Measurements from ENCODE around the gene SLC12A4.
"Not testable (repeated sequence)": the region's sequence is repeated elsewhere in the genome, so short reads cannot be mapped to it uniquely, and the experiment has no call there.

The SLC12A4 gene

DNA sequence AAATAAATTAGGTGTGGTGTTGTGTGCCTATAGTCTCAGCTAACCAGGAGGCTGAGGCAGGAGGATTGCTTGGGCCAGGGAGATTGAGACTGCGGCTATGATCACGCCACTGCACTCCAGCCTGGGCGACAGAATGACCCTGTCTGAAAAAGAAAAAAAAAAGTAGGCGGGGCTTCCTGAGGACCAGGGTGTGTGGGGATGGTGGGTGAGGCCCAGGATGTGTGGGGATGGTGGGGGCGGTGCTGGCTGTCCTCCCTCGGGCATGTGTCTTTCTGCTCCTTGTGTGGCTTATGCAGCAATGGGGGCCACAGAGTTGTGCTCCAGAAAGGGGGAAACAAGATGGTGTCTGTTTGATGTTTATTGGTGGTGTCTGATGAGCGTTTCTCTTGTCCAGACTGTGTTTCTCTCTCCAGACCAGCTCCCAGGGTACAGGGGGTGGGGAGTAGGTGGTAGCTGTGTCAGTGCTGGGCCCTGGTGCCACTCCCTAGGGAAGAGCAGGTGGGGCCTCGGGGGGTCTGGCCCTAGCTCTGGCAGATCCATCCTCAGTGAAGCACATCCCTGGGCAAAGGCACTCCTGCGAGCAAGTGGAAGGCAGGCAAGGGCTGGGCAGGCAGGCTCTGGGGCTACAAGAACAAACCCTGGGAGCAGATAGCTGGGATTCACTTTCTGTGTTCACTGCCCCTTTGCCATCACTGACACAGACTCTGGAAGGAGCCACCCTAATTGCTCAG is 26.8 kb downstream of the SLC12A4 start:
- no peak for DNase-seq (ENCODE audit: low read depth)

DNA sequence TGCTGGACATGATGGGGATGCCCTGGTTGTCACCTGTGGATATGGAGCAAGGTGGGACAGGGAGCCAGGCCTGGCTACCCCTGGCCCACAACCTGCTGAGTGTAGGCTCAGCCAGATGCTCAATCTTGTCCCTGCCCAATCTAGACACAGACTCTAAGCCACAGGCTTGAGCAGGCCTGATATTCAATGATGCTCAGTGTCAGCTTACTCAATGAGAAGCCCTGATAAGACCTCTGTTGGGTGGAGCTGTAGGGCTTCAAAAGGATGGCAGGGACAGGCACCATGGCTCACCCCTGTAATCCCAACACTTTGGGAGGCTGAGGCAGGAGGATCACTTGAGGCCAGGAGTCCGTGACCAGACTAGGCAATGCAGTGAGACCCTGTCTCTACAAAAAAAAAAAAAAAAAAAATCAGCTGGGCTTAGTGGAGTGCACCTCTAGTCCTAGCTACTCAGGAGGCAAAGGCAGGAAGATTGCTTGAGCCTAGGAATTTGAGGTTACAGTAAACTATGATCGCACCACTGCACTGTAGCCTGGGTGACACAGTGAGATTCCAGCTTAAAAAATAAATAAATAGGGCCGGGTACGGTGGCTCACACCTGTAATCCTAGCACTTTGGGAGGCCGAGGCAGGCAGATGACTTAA is 27.9 kb downstream of the SLC12A4 start:
- DNase-seq (ENCODE audit: low read depth): no peak

DNA sequence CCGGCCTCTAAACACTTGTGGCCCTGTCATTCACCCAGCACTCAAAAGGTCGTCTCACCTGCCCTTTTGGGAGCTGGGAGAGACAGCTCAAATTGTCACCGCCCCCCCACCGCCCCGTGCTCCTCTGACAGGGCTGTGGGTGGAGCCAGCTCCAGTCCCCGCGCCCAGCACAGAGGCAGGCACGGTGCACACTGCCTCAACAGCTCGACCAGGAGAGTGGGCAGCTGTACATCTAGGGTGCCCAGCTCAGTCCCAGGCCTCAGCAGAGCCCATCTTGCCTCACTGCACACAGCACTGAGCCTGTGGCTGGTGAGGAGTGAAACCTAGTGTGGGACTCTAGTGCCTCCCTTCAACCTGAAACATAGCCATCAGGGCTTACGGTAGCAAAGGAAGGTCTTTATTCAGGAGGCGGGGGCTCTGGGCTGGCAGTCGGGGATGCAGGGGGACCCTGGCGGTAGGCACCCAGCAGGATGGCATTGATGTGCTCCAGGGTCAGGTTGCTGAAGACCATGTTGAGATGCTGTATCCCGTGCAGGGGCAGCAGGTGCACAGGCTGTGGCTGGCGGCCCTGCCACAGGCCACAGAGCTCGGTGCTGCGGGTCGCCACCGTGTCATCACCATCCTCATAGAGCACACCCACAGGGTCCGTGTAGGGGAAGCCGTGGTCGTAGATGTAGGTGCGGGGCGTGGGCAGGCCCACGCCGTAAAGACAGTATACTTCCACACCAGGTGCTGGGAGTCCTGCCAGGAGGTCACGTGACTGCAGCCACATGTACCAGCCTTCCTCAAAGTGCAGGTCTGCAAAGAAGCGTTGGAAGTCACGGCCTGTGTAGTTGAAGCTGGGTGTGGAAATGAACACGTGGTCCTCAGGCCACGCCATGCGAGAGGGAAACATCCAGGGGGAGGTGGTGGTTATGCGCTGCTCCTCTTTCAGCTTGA is 28.7 kb downstream of the SLC12A4 start:
- DNase-seq (ENCODE audit: low read depth): no peak

DNA sequence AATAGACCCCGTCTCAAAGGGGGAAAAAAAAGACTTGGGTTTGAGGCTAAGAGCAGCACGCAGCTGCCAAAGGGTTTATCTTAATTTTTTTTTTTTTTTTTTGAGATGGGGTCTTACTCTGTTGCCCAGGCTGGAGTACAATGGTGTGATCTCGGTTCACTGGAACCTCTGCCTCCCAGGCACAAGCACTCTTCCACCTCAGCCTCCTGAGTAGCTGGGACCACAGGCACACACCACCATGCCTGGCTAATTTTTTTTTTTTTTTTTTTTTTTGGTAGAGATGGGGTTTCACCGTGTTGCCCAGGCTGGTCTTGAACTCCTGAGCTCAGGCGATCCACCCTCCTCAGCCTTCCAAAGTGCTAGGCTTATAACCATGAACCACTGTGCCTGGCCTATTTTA is 30.7 kb downstream of the SLC12A4 start:
- not testable (repeated sequence) for DNase-seq (ENCODE audit: low read depth)

DNA sequence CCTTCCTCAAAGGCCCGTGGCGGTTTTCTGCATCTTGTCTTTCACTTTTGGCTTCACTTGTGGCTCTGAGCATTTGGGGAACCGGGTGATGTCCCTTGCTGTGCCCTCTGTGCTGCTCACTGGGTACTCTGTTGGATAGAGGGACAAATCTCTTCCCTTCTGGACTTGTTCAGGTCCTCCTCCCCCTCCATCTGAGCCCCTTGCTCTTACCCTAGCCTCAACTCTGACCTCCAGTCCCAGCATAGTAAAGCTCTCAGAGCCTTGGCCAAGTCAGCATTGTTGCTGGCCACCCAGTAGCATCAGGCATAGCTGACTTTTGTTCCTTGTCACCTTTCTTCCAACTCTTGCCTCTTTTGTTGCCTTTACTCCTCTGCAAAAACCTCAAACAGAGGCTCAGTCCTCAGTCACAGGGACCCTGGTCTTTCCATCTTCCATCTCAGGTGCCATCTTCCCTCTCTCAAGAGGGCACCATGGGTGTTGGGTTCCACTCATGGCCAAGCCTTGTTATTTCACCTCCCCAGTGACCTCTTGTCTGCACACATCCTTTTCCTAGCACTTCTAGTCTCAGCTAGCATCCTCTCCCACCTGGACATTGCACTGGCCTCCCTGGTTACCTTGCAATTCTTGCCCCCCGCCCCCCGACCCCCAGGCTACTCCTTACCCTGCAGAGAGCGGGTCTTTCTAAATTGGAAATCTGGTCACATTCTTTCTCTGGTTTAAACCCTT is 31.4 kb downstream of the SLC12A4 start:
- peak; percentile 56 for DNase-seq (ENCODE audit: low read depth)

DNA sequence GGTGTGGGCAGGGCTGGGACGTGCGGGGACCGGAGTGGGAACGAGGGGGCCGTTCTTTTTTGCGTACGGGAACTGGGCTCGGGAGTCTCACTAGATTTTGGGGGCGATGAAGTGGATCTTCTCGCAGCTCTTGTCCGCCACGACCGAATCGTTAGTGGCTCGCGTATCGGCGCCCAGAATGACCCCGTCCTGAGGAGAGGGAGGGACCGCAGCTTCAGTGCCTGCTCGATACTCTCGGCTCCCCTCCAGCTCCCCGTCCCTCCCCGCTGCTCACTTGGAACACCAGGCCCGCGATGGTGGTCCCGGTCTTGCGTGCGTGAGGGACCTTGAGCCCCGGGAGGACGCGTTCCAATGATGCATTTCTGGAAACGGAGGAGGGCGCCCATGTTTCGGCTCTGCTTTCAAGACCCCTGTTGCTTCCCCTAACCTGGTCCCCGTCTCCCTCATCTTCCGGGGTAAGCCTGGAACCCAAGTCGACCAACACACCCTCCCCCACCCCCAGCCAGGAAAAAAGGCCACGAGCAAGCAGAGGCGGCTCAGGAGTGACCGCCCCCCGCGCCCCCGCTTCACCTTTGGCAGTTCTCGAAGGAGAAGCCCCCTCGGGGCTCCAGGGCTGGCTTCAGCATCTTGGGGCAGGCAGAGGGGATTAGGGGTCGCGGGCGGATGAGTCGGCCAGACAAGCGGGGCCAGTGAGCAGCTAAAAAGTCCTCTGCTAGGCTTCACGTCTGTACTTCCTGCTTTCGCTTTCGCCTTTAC is 32.1 kb downstream of the SLC12A4 start, which contains the start of gene PSMB10:
Gene PSMB10 (minus strand): TSS at position 727 of the 756 bp plus-strand sequence. CDS start 101 bp downstream, at position 626.
- no peak for DNase-seq (ENCODE audit: low read depth)

DNA sequence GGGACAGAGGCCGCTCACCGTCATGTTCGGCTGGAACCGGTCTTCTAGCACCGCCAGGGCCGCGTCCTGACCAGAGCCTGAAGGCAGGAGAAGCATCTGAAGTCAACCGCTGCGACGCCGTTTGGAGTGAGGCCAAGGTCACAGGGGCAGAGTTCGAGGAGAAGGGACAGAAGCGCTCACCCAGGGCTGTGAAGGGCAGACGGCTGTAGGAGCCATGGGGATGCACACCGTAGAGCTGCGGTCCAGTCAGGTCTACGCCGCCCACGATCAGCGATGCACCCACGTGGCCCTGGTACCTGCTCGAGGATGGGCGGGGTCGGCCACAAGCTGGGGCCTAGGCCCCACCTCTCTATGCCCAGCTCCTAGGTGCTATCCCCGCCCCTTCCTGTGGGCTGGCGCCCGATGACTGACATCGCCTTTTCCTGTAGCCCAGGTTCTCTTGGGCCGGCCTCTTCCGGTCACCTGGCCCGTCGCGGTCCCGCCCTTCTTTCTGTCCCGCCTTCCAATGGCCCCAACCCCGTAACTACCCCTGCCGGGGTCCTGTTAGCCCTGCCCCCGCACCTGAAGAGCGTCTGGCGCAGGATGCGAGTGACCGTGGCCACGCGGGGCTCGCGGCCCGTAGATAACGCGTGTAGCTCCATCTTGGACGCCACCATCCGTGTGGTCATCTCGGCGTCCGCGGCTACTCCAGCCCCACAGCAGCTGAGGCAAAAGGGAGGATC is 32.9 kb downstream of the SLC12A4 start:
- peak; percentile 86 for DNase-seq (ENCODE audit: low read depth)

DNA sequence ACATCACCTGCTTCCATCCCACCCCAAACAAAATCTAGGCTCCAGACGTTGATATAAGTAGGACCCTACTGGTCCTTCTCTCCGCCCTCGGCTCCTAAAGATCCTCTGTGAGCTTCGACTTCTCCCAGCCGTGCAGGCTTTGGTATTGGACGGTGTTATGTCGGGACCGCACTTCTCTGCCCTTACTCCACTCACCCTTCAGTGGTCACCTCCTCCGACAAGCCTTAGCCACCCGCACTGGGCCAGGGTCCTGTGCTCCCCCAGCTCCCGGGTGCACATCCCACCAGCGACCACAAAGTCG is 33.4 kb downstream of the SLC12A4 start:
- DNase-seq (ENCODE audit: low read depth): no peak

DNA sequence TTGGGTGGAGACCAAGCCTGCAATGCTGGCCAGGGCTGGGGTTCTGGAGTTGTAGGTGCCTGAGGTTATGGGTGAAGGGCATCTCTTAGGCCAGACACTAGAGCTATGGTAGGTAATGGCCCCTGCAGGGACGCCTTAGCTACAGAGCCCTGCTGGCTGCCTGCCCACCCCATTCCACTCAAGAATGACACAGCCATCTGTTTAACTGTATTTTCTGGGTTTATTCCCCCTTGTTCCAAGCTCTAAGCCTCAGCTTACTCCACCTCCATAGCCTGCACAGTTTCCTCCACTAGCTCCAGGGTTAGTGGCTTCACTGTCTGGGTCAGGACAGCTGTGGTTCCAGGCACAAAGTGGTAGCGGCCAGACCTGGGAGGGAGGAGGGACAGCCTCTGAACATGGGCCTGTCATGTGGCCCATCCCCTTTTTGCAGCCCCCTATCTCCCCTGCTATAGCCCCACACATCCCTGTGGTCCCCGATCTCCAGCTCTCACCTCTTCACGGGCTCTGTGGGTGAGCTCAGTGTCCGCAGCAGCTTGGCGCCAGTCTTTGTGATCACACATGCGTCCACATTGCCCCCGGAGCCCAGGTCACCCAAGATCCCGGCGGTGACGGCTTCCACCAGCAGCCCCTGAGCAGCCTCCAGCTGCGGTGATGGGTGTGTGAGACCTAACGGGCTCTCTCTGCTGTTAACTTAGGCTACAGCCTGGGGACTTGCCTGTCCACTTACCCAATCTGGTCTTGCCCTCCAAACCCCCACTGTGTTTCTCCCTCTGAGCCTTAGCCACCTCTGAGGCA is 33.9 kb downstream of the SLC12A4 start:
- no peak for DNase-seq (ENCODE audit: low read depth)

DNA sequence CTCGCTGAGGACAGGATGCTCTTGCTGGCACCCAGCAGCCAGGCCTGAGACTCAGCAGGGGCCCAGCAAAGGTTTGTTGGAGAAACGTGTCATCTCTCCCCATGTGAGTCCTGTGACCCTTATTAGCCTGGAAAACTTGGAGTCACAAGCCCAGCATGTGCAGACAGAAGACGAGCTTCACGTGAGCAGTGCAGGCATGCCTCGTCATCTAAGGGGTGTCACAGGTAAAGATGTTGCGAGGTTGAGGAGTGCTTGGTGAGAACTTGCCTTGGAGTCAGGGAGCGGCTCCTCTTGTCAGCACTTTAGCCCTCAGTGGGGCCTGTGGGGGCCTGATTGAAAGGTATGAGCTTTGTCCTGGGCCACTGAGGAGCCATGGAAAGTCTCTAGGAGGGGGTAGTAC is 34.6 kb downstream of the SLC12A4 start:
- no peak for DNase-seq (ENCODE audit: low read depth)

DNA sequence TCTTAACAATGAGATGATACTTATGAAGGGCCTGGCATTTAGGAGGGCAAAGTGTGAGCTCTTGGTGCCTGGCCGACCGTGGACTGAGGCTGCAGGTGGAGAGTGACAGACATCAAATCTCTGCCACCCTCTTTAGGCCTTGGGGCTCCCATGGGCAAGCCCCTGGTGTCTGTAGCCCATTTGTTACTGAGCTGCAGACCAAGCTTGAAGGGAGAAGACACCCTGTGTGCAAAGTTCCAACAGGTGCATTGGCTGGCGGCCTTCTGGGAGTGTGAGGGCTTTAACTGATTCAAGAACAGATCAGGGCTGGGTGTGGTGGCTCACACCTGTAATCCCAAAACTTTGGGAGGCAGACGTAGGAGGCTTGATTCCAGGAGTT is 36.0 kb downstream of the SLC12A4 start:
- no peak for DNase-seq (ENCODE audit: low read depth)

DNA sequence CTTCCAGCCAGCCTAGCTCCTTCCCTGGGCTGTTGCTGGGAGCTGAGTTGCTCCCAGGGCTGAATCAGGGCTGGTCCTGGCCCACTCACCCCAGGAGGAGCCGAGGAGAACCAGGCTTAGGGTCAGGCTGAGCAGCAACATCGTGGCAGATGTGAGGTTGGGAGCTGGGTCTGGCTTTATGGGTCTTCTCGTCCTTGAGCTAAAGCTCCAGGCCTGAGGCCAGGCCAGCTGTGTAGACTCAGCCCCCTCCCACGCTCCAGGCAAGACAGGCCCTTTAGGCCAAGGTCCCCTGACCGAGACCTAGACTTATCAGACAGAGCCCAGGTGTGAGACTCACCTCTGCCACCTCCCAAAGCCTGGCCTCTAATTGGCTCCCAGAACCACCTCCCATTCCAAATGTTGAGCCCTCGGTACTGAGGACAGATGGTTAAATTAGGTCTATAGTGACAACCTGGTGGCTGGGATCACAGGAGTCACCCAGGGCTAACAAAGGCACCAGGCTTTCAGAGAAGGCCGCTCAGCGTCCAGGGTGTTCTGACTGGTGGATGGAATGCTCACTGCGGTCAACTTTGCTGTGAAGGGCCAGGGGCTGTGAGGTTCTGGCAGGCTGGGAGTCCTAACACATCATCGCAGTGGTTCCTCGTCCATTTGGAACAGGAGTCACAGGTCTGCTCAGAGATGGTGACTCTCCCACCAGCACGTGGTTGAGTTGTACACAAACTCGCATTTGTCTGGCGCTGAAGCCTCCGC is 36.5 kb downstream of the SLC12A4 start, which contains the start of gene CTRL:
Gene CTRL (minus strand): TSS at position 151 of the 750 bp plus-strand sequence. CDS start 10 bp downstream, at position 141.
- no peak for DNase-seq (ENCODE audit: low read depth)

DNA sequence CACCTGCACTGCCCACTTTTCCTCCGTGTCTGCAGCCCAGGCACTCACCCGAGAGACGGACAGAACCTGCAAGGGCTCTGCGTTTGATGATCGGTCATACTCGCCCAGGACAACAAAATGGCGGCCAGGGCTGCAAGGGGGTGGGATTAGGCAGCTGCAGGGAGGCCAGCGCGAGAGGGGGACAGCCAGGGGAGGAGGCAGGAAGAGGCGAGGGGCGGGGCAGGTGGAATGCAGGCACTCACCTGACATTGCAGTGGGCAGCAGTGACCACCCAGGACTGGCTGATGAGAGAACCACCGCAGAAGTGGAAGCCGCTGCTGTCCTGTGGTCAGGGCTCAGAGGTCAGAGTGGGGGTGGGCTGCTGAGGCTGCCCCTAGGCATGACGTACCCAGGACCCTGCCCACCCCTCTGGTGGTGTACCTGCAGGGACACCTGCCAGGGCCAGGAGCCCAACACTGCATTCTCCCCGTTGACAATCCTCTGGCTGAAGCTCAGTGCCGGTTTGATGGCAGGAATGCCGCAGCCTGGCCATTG is 37.7 kb downstream of the SLC12A4 start:
- DNase-seq (ENCODE audit: low read depth): no peak

DNA sequence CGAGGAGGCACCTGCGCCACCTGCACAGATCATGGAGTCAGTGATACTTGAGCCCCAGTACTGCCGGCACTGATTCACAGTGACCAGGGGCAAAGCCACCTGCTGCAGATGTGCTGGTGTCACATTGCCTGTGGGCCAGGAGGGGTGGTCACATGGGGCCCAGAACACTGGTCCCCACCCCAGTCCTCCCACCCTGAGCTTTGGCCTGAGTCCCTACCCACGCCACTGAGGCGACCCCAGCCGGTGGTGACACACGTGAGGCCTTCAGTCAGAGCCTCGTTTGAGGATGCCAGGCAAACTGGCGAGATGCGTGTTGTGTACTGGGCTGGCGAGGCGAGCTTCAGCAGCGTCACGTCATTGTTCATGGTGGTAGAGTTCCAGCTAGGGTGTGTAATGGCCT is 38.2 kb downstream of the SLC12A4 start:
- DNase-seq (ENCODE audit: low read depth): no peak

DNA sequence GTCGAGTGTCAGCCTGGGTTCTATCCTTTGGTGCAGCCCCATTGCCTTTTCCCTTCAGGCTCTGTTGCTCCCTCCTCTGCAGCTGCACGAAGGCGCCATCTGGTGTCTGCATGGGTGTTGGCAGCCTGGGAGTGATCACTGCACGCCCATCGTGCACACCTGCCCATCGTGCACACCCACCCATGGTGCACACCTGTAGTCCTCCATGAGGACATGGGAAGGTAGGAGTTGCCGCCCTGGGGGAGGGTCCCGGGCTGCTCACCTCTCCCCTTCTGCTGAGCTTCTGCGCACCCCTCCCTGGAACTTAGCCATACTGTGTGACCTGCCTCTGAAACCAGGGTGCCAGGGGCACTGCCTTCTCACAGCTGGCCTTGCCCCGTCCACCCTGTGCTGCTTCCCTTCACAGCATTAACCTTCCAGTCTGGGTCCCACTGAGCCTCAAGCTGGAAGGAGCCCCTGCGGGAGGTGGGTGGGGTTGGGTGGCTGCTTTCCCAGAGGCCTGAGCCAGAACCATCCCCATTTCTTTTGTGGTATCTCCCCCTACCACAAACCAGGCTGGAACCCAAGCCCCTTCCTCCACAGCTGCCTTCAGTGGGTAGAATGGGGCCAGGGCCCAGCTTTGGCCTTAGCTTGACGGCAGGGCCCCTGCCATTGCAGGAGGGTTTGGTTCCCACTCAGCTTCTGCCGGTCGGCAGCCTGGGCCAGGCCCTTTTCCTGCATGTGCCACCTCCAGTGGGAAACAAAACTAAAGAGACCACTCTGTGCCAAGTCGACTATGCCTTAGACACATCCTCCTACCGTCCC is 39.7 kb downstream of the SLC12A4 start:
- DNase-seq (ENCODE audit: low read depth): peak; percentile 53

DNA sequence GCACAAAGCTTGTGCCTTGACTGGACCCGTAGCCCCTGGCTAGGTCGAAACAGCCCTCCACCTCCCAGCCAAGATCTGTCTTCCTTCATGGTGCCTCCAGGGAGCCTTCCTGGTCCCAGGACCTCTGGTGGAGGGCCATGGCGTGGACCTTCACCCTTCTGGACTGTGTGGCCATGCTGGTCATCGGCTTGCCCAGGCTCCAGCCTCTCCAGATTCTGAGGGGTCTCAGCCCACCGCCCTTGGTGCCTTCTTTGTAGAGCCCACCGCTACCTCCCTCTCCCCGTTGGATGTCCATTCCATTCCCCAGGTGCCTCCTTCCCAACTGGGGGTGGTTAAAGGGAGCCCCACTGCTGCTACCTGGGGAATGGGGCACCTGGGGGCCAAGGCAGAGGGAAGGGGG is 40.3 kb downstream of the SLC12A4 start:
- DNase-seq (ENCODE audit: low read depth): no peak

DNA sequence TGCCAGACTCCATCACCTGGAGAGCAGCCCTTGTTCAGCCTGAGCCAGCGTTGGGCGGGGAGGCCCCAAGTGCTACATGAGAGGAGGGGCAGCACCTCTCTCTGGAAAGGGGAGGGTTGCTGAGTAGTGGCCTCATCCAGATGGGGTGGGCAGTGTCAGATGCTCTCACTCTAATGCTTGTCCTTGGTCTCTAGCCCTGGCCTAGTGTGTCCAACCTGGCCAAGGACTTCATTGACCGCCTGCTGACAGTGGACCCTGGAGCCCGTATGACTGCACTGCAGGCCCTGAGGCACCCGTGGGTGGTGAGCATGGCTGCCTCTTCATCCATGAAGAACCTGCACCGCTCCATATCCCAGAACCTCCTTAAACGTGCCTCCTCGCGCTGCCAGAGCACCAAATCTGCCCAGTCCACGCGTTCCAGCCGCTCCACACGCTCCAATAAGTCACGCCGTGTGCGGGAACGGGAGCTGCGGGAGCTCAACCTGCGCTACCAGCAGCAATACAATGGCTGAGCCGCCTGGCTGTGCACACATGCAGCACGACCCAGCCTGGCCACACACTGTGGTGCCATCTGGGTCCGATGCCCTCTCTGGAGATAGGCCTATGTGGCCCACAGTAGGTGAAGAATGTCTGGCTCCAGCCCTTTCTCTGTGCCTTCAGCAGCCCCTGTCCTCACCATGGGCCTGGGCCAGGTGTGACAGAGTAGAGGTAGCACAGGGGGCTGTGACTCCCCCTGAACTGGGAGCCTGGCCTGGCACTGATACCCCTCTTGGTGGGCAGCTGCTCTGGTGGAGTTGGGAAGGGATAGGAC is 41.1 kb downstream of the SLC12A4 start:
- no peak for DNase-seq (ENCODE audit: low read depth)

All from stimulated activated CD8-positive, alpha-beta memory T cell treated with anti-CD3 and anti-CD28 coated beads, Interleukin-15, amount 100 ng/mL, for 1 hour (primary cell).